Mesenchymal stem cell (in vitro differentiated cells and primary cell): Measurements from ENCODE around the gene PHETA1.

Experiments
- DNase-seq: peaks from one replicate; pipeline ENCODE4 v3.0.0-alpha.2; 2013
- H2AFZ ChIP-seq: one replicate; pipeline ENCODE4 v1.6.1; 2013; ENCODE audit warnings: low read depth, mild to moderate bottlenecking, control low read depth, inconsistent platforms, low read length, moderate library complexity
- H2AK5ac ChIP-seq: 2 replicates; pipeline ENCODE4 v1.6.1; 2013; ENCODE audit warnings: low read length, moderate library complexity, mild to moderate bottlenecking, inconsistent platforms; ENCODE audit not compliant: severe bottlenecking
- H2BK120ac ChIP-seq: one replicate; pipeline ENCODE4 v1.6.1; 2013; ENCODE audit warnings: low read depth, mild to moderate bottlenecking, inconsistent platforms, low read length, moderate library complexity
- H2BK12ac ChIP-seq, 2 experiments: one replicate each; pipeline ENCODE4 v1.6.1; 2013; ENCODE audit warnings: inconsistent platforms in 2 of 2, low read length in 2 of 2, mild to moderate bottlenecking in 2 of 2, moderate library complexity in 2 of 2, control low read depth in 1 of 2
- H2BK15ac ChIP-seq: one replicate; pipeline ENCODE4 v1.6.1; 2013; ENCODE audit warnings: mild to moderate bottlenecking, low read depth, inconsistent platforms; ENCODE audit not compliant: poor library complexity, severe bottlenecking
- H2BK5ac ChIP-seq: 2 replicates; pipeline ENCODE4 v1.6.1; 2013; ENCODE audit warnings: low read depth, mild to moderate bottlenecking, low read length, control low read depth, inconsistent platforms; ENCODE audit not compliant: poor library complexity, severe bottlenecking
- H3K14ac ChIP-seq, 2 experiments: one replicate each; pipeline ENCODE4 v1.6.1; 2013; ENCODE audit warnings: inconsistent platforms in 2 of 2, low read length in 2 of 2, control low read depth in 1 of 2, mild to moderate bottlenecking in 1 of 2, moderate library complexity in 1 of 2
- H3K18ac ChIP-seq, 2 experiments: one replicate each; pipeline ENCODE4 v1.6.1; 2013; ENCODE audit warnings: inconsistent platforms in 2 of 2, low read length in 2 of 2, control low read depth in 1 of 2, low read depth in 1 of 2, mild to moderate bottlenecking in 1 of 2
- H3K23ac ChIP-seq, 2 experiments: one replicate each; pipeline ENCODE4 v1.6.1; 2013; ENCODE audit warnings: inconsistent platforms in 2 of 2, low read length in 2 of 2, mild to moderate bottlenecking in 2 of 2, moderate library complexity in 2 of 2, control low read depth in 1 of 2
- H3K27ac ChIP-seq: 2 replicates; pipeline ENCODE4 v1.5.1; 2013; ENCODE audit warnings: mild to moderate bottlenecking, moderate library complexity, low read length, control low read depth, inconsistent platforms; ENCODE audit not compliant: poor library complexity, severe bottlenecking
- H3K27me3 ChIP-seq, 2 experiments: 2 replicates each; pipeline versions ENCODE4 v1.6.1 to v1.7.0; 2013; ENCODE audit warnings: low read length in 2 of 2, mild to moderate bottlenecking in 2 of 2, moderate library complexity in 2 of 2, control low read depth in 1 of 2, inconsistent platforms in 1 of 2; ENCODE audit not compliant: control insufficient read depth in 1 of 2, insufficient read depth in 1 of 2
- H3K36me3 ChIP-seq, 2 experiments: 2 replicates each; pipeline versions ENCODE4 v1.6.1 to v1.7.0; 2013; ENCODE audit warnings: low read length in 2 of 2, control low read depth in 1 of 2, inconsistent platforms in 1 of 2, low read depth in 1 of 2, mild to moderate bottlenecking in 1 of 2; ENCODE audit not compliant: insufficient read depth in 2 of 2, control insufficient read depth in 1 of 2
- H3K4ac ChIP-seq, 2 experiments: one replicate each; pipeline ENCODE4 v1.6.1; 2013; ENCODE audit warnings: inconsistent platforms in 2 of 2, low read length in 2 of 2, mild to moderate bottlenecking in 2 of 2, moderate library complexity in 2 of 2, control low read depth in 1 of 2, low read depth in 1 of 2
- H3K4me1 ChIP-seq: 2 replicates; pipeline ENCODE4 v1.6.1; 2013; ENCODE audit warnings: low read depth, low read length, control low read depth; ENCODE audit not compliant: control insufficient read depth, insufficient read depth
- H3K4me2 ChIP-seq: 2 replicates; pipeline ENCODE4 v1.6.1; 2013; ENCODE audit warnings: low read length, mild to moderate bottlenecking, inconsistent platforms; ENCODE audit not compliant: poor library complexity, severe bottlenecking
- H3K4me3 ChIP-seq, 2 experiments: 2 replicates each; pipeline versions ENCODE4 v1.5.1 to v1.7.0; 2013; ENCODE audit warnings: low read length in 2 of 2, mild to moderate bottlenecking in 2 of 2, control low read depth in 1 of 2, low read depth in 1 of 2; ENCODE audit not compliant: insufficient read depth in 1 of 2
- H3K79me1 ChIP-seq: replicated peaks from 2 replicates; pipeline ENCODE4 v1.6.1; 2013; ENCODE audit warnings: mild to moderate bottlenecking, control low read depth, low read length, inconsistent platforms; ENCODE audit not compliant: poor library complexity, severe bottlenecking
- H3K9ac ChIP-seq: 2 replicates; pipeline ENCODE4 v1.7.0; 2013; ENCODE audit warnings: mild to moderate bottlenecking, low read length, moderate library complexity
- H3K9me3 ChIP-seq: 2 replicates; pipeline ENCODE4 v1.7.0; 2013; ENCODE audit warnings: mild to moderate bottlenecking, low read length; ENCODE audit not compliant: control insufficient read depth
- H4K8ac ChIP-seq: one replicate; pipeline ENCODE4 v1.6.1; 2013; ENCODE audit warnings: inconsistent platforms, mild to moderate bottlenecking, low read length, moderate library complexity
- H4K91ac ChIP-seq: one replicate; pipeline ENCODE4 v1.6.1; 2013; ENCODE audit warnings: mild to moderate bottlenecking, low read length, inconsistent platforms
- WGBS: methylation state at CpG from one replicate; pipeline ENCODE4 v1.1.7; 2013; ENCODE audit warnings: mixed read lengths; 5-methylcytosine and 5-hydroxymethylcytosine counted together

The PHETA1 gene

DNA sequence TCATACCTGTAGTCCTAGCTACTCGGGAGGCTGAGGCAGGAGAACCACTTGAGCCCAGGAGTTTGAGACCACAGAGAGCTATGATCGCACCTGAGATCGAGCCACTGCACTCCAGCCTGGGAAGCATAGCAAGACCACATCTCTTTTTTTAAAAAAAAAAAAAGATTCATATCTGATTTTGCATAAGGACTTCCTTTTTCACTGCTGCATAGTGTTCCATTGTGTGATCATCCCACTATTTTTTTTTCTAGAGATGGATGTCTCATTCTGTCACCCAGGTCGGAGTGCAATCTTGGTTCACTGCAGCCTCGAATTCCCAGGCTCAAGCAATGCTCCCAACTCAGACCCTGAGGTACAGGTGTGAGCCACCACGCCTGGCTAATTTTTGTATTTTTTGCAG, 50.4 kb downstream of the PHETA1 start:
- no peak overlapping the region for H3K4ac ChIP-seq
- no peak overlapping the region for H3K18ac ChIP-seq
- H3K27me3 ChIP-seq: peaks cover 11 to 14% of the 10 kb centered on the region in 2 experiments
- no peak overlapping the region for H3K14ac ChIP-seq
- H3K27ac ChIP-seq: no peak overlapping the region
- peaks cover 2% of the 10 kb centered on the region for H3K4me1 ChIP-seq
- H3K9me3 ChIP-seq: no peaks in the 10 kb centered on the region
- H4K8ac ChIP-seq: no peak overlapping the region
- no peak overlapping the region for H2BK15ac ChIP-seq
- no peak overlapping the region for H2BK120ac ChIP-seq
- 81% methylated on average over 6 of the region's 6 CpGs for WGBS
- H2AFZ ChIP-seq: no peak overlapping the region
- H3K79me1 ChIP-seq: no peaks in the 10 kb centered on the region
- no peak overlapping the region for H3K4me2 ChIP-seq
- no peak overlapping the region for H2BK5ac ChIP-seq
- H3K36me3 ChIP-seq: no peaks in the 10 kb centered on the region
- H4K91ac ChIP-seq: no peak overlapping the region
- H2BK12ac ChIP-seq: no peak overlapping the region
- H2AK5ac ChIP-seq: no peak overlapping the region
- no peak overlapping the region for H3K4me3 ChIP-seq
- H3K9ac ChIP-seq: no peak overlapping the region
- DNase-seq: no peak
- no peak overlapping the region for H3K23ac ChIP-seq

GRCh38 chr12:111316671-111317070, 52.2 kb downstream of the PHETA1 start:
- Histone ChIP-seq H3K18ac (no peak overlapping the region), H2BK5ac (no peak overlapping the region), H3K4me3 (no peak overlapping the region), H3K27me3 (peaks cover 12 to 16% of the 10 kb centered on the region in 2 experiments), H2BK15ac (no peak overlapping the region), H3K4me1 (peaks cover 2% of the 10 kb centered on the region), H3K36me3 (no peaks in the 10 kb centered on the region), H2AK5ac (no peak overlapping the region), H3K9ac (no peak overlapping the region), H2BK120ac (no peak overlapping the region), H4K91ac (no peak overlapping the region), H3K23ac (no peak overlapping the region), H3K9me3 (no peaks in the 10 kb centered on the region), H3K4ac (no peak overlapping the region), H3K79me1 (no peaks in the 10 kb centered on the region), H3K27ac (no peak overlapping the region), H2AFZ (no peak overlapping the region), H2BK12ac (no peak overlapping the region), H4K8ac (no peak overlapping the region), H3K14ac (no peak overlapping the region), H3K4me2 (no peak overlapping the region)
- no peak for DNase-seq
- 88% methylated on average over 1 of the region's 5 CpGs for WGBS

GRCh38 chr12:111314953-111315539, 53.8 kb downstream of the PHETA1 start:
- Histone ChIP-seq H3K14ac (no peak overlapping the region), H2BK15ac (no peak overlapping the region), H2BK5ac (no peak overlapping the region), H3K4me1 (peaks cover 2% of the 10 kb centered on the region), H2AK5ac (no peak overlapping the region), H3K27ac (no peak overlapping the region), H3K9me3 (no peaks in the 10 kb centered on the region), H3K18ac (no peak overlapping the region), H3K23ac (no peak overlapping the region), H3K9ac (no peak overlapping the region), H4K8ac (no peak overlapping the region), H2AFZ (no peak overlapping the region), H2BK12ac (no peak overlapping the region), H3K4me2 (no peak overlapping the region), H3K79me1 (no peaks in the 10 kb centered on the region), H3K27me3 (peaks cover 10 to 25% of the 10 kb centered on the region in 2 experiments), H4K91ac (no peak overlapping the region), H2BK120ac (no peak overlapping the region), H3K4me3 (no peak overlapping the region), H3K36me3 (no peaks in the 10 kb centered on the region), H3K4ac (no peak overlapping the region)
- whole genome bisulfite sequencing: 78% methylated on average over 7 of the region's 7 CpGs
- DNase-seq: no peak

DNA sequence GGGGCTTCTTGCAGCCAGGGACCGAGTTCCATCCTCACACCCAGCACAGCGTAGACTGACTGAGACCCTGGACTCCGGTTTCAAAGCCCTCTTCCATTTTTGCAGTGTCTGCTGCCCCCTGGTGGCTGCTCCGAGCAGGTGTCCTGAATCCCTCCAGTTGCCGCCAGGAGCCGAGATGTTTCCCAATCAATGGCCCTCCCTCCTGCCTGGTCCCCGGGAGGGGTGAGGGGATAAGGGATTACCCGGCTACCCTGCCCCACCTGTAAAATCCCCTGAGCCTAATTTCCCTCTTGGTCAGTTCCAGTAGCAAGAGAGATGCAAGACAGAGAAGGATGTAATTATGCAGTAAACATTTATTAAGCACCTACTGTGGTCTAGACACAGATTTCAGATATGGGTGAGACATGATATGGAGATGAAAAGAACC, 55.0 kb downstream of the PHETA1 start:
- no peak overlapping the region for H2BK120ac ChIP-seq
- no peak overlapping the region for H4K91ac ChIP-seq
- 1% methylated on average over 5 of the region's 8 CpGs for WGBS
- H3K23ac ChIP-seq: no peak overlapping the region
- H3K4me3 ChIP-seq: no peak overlapping the region
- peaks cover 2% of the 10 kb centered on the region for H3K4me1 ChIP-seq
- no peak overlapping the region for H3K14ac ChIP-seq
- H3K4me2 ChIP-seq: peak overlapping the region; percentile 2
- H2BK5ac ChIP-seq: no peak overlapping the region
- no peak overlapping the region for H2BK12ac ChIP-seq
- no peak overlapping the region for H3K4ac ChIP-seq
- no peaks in the 10 kb centered on the region for H3K79me1 ChIP-seq
- peak; percentile 71 for DNase-seq
- H3K9me3 ChIP-seq: no peaks in the 10 kb centered on the region
- peak overlapping the region; percentile 36 for H2AFZ ChIP-seq
- no peak overlapping the region for H2AK5ac ChIP-seq
- no peak overlapping the region for H4K8ac ChIP-seq
- H3K36me3 ChIP-seq: no peaks in the 10 kb centered on the region
- no peak overlapping the region for H3K9ac ChIP-seq
- H3K27me3 ChIP-seq: peaks cover 10 to 30% of the 10 kb centered on the region in 2 experiments
- H3K27ac ChIP-seq: no peak overlapping the region
- no peak overlapping the region for H2BK15ac ChIP-seq
- no peak overlapping the region for H3K18ac ChIP-seq
